ENCODE results near the gene PLOD1. TPM values are rescaled to one million over a fixed set of nuclear protein-coding genes. Genes with fewer than 3 reads are reported as not detected.

PLOD1 gene
- total and polyA plus RNA-seq, 10 of the 15 experiments (the other 5 are each of a cell fraction or from before 2014, with no cell fraction given), result 10.6 to 42.6 (median 29.3) TPM

DNA sequence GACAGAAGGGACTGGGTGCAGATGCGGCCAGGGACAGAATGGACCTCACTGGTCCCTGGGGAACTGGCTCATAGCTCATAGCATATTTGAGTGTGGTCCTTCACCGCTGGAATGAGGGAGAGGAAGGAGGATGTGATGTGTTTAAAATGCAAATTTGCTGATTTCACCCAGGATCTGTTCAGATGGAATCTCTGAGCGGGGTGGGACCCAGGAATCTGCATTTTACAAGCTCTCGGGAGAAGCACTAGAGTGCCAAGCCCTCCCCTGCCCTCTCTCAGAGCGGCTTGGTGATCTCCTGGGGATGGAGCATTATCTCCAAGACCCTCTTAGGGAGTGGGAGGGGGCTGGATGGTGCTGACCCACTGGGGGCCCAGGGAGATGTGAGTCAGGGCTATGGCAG, 22.9 kb downstream of the PLOD1 start (continued):
- TF ChIP-seq, protein P1, sequence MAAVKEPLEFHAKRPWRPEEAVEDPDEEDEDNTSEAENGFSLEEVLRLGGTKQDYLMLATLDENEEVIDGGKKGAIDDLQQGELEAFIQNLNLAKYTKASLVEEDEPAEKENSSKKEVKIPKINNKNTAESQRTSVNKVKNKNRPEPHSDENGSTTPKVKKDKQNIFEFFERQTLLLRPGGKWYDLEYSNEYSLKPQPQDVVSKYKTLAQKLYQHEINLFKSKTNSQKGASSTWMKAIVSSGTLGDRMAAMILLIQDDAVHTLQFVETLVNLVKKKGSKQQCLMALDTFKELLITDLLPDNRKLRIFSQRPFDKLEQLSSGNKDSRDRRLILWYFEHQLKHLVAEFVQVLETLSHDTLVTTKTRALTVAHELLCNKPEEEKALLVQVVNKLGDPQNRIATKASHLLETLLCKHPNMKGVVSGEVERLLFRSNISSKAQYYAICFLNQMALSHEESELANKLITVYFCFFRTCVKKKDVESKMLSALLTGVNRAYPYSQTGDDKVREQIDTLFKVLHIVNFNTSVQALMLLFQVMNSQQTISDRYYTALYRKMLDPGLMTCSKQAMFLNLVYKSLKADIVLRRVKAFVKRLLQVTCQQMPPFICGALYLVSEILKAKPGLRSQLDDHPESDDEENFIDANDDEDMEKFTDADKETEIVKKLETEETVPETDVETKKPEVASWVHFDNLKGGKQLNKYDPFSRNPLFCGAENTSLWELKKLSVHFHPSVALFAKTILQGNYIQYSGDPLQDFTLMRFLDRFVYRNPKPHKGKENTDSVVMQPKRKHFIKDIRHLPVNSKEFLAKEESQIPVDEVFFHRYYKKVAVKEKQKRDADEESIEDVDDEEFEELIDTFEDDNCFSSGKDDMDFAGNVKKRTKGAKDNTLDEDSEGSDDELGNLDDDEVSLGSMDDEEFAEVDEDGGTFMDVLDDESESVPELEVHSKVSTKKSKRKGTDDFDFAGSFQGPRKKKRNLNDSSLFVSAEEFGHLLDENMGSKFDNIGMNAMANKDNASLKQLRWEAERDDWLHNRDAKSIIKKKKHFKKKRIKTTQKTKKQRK (IDR thresholded peaks at IDR 0.05; ENCODE audit: low read depth, low read length), result no peak
- no peak for TF ChIP-seq TARDBP (IDR thresholded peaks at IDR 0.05; ENCODE audit: borderline replicate concordance)
- TF ChIP-seq RB1 (IDR thresholded peaks at IDR 0.05; ENCODE audit: borderline replicate concordance), result no peak

DNA sequence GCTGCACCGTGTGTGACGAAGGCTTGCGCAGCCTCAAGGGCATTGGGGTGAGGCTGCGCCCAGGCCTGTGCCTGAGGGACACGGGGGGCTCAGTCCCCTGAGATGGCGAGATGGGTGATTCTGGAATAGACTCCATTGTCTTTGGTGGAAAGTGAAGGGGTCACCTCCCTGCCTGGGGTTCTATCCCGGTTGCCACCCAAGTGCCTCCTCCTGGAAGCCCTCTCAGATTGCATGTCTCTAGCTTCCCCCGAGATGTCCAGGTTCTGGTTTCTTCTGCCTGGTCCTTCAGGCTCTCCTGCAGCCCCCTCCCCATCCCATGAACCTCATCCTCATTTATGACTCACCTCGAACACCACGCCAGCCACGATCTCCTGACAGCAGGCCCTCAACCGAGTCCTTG, 23.4 kb downstream of the PLOD1 start:
- Histone ChIP-seq H3K4me2 (ENCODE audit: control insufficient read depth, insufficient read depth) (no peak overlapping the region), H2AFZ (ENCODE audit: control insufficient read depth, low read depth, low read length) (no peak overlapping the region), H4K20me1 (ENCODE audit: control insufficient read depth, insufficient read depth) (no peaks in the 10 kb centered on the region), H3K9me3 (replicated peaks; ENCODE audit: control insufficient read depth, insufficient read depth, low read length) (no peaks in the 10 kb centered on the region), H3K4me3 (no peak overlapping the region), H3K27ac (ENCODE audit: control insufficient read depth, insufficient read depth) (no peak overlapping the region), H3K79me2 (ENCODE audit: control insufficient read depth, insufficient read depth, low read length) (no peaks in the 10 kb centered on the region), H3K27me3 (replicated peaks in 1 of 2; ENCODE audit: control insufficient read depth in 2 of 2, insufficient read depth in 2 of 2, low read length in 1 of 2) (no peaks in the 10 kb centered on the region), H3K36me3 (ENCODE audit: control insufficient read depth in 2 of 2, insufficient read depth in 2 of 2, low read length in 1 of 2) (peaks cover 0 to 7% of the 10 kb centered on the region in 2 experiments; a peak in 3 of 4 replicates), H3K9ac (ENCODE audit: control insufficient read depth, insufficient read depth, low read length) (no peak overlapping the region), H3K4me1 (ENCODE audit: control insufficient read depth, insufficient read depth, low read length) (no peaks in the 10 kb centered on the region)
- ChIA-PET CTCF (no interaction called here), POLR2A (no interaction called here), RAD21 (ENCODE audit: unreplicated experiment) (no interaction called here), SMC1A (ENCODE audit: uncharacterized antibody, unreplicated experiment) (no interaction called here)
- ATAC-seq (no peak), DNase-seq (ENCODE audit: low read depth, low spot score) (no peak), FAIRE-seq (no peak)
- no TSS peak for BruUV-seq (replicated peaks)
- WGBS (ENCODE audit: insufficient coverage, insufficient replicate concordance, low lambda C conversion rate, missing lambda C conversion rate), result 98% methylated on average over 12 of the region's 12 CpGs
- intact Hi-C loops (cut with micrococcal nuclease; ENCODE audit: unreplicated experiment) (no loop called here), in situ Hi-C loops (cut with MboI) (no loop called here)
- TF ChIP-seq, protein P1 (IDR thresholded peaks at IDR 0.05; ENCODE audit: low read depth, low read length), result no peak
- TF ChIP-seq ZNF274 (IDR thresholded peaks at IDR 0.05; ENCODE audit: insufficient read depth, insufficient read length) (no peak), SMAD5 (IDR thresholded peaks at IDR 0.05; ENCODE audit: low read depth) (no peak), NBN (IDR thresholded peaks at IDR 0.05) (no peak), FOXM1 (IDR thresholded peaks at IDR 0.05; ENCODE audit: low read depth, low read length) (no peak), WRNIP1 (IDR thresholded peaks at IDR 0.05; ENCODE audit: borderline replicate concordance, low read depth, low read length) (no peak), RBBP5 (conservative IDR thresholded peaks at IDR 0.05) (no peak), SMC3 (IDR thresholded peaks at IDR 0.05; ENCODE audit: borderline replicate concordance, low read length) (no peak), YY1 (IDR thresholded peaks at IDR 0.05; ENCODE audit: low read depth, low read length) (no peak), NR2F1 (conservative IDR thresholded peaks at IDR 0.05) (no peak), CEBPB (IDR thresholded peaks at IDR 0.05; ENCODE audit: borderline replicate concordance in 1 of 2, low read depth in 2 of 2, low read length in 2 of 2) (no peak), TCF3 (IDR thresholded peaks at IDR 0.05; ENCODE audit: borderline replicate concordance, insufficient read depth, low read depth, low read length) (no peak), FOXK2 (IDR thresholded peaks at IDR 0.05) (no peak), POU2F2 (IDR thresholded peaks at IDR 0.05; ENCODE audit: borderline replicate concordance, low read depth, low read length) (no peak)
- TF ChIP-seq, protein P2, sequence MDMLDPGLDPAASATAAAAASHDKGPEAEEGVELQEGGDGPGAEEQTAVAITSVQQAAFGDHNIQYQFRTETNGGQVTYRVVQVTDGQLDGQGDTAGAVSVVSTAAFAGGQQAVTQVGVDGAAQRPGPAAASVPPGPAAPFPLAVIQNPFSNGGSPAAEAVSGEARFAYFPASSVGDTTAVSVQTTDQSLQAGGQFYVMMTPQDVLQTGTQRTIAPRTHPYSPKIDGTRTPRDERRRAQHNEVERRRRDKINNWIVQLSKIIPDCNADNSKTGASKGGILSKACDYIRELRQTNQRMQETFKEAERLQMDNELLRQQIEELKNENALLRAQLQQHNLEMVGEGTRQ (IDR thresholded peaks at IDR 0.05; ENCODE audit: borderline replicate concordance, low read depth, low read length), result no peak

All from GM12878 (cell line).